Uterus (tissue), 4 donors: ENCODE data around the gene P2RY2. TPM values are rescaled to one million over a fixed set of nuclear protein-coding genes. Genes with fewer than 3 reads are reported as not detected.
"Not testable (repeated sequence)": the region's sequence is repeated elsewhere in the genome, so short reads cannot be mapped to it uniquely, and the experiment has no call there.

Experiments
- DNase-seq, 2 donors: peaks; one replicate each; pipeline ENCODE4 v3.0.0-alpha.2; 2019 to 2020
- H3K27ac ChIP-seq, 2 donors: fragments of 200-600 bp; sonication (generic); 1 replicate in 1 of 2; 2 replicates in 1 of 2; pipeline ENCODE4 v1.5.1; 2016 to 2018
- H3K27me3 ChIP-seq, 2 donors: fragments of 200-600 bp; sonication (generic); one replicate each; pipeline ENCODE4 v1.5.1; 2018 to 2019; ENCODE audit warnings: control low read depth in 1 of 2
- H3K36me3 ChIP-seq, 2 donors: fragments of 200-600 bp; sonication (generic); one replicate each; pipeline ENCODE4 v1.5.1; 2019; ENCODE audit warnings: control low read depth in 1 of 2
- H3K4me1 ChIP-seq, 2 donors: fragments of 200-600 bp; sonication (generic); one replicate each; pipeline ENCODE4 v1.5.1; 2018 to 2019; ENCODE audit warnings: control low read depth in 1 of 2
- H3K4me3 ChIP-seq, 2 donors: fragments of 200-600 bp; sonication (generic); 1 replicate in 1 of 2; 2 replicates in 1 of 2; pipeline ENCODE4 v1.5.1; 2018 to 2019; ENCODE audit warnings: mild to moderate bottlenecking in 1 of 2
- H3K9me3 ChIP-seq, 2 donors: fragments of 200-600 bp; sonication (generic); one replicate each; pipeline ENCODE4 v1.5.1; 2019; ENCODE audit warnings: control low read depth in 1 of 2
- CTCF ChIP-seq, 4 experiments: fragments of 200-600 bp in 2 of 4; fragments of 450-650 bp in 2 of 4; sonication (generic) in 2 of 4; IDR thresholded peaks; one replicate each; pipeline ENCODE4 v1.5.1; 2016 to 2019; ENCODE audit warnings: antibody characterized with exemption in 4 of 4, mild to moderate bottlenecking in 2 of 4, moderate library complexity in 1 of 4
- POLR2A ChIP-seq, 2 donors: fragments of 450-650 bp; IDR thresholded peaks; one replicate each; pipeline ENCODE4 v1.6.1; 2016; ENCODE audit warnings: antibody characterized with exemption in 2 of 2, mild to moderate bottlenecking in 1 of 2, moderate library complexity in 1 of 2
- intact Hi-C: fragments of 100-400 bp; cut with DNase I; formaldehyde crosslinking; loops from one replicate; pipeline ENCODE4 v1.15.1; 2023; ENCODE audit warnings: low total_unique reads
- total RNA-seq, 4 donors: library from RNA; depleted of rRNA in 3 of 4; stranded (reverse); fragments of >200 nt in 3 of 4; gene quantifications; one replicate each; pipeline versions ENCODE4 v1.1.0 to v1.2.4, GENCODE V29; 2014 to 2023
- donor health status: DM: yes; HTN: yes; CAD: no.

Gene P2RY2
- total RNA-seq, 4 donors from 2014 or later: 0.98 to 3.1 (median 2.8) TPM; not detected in 1

- no peak for DNase-seq
- TF ChIP-seq POLR2A (IDR thresholded peaks at IDR 0.05): no peak
- TF ChIP-seq CTCF (IDR thresholded peaks at IDR 0.05): no peak
- Histone ChIP-seq H3K36me3 (no peaks in the 10 kb centered on the region), H3K9me3 (no peaks in the 10 kb centered on the region), H3K4me1 (no peaks in the 10 kb centered on the region), H3K27ac (no peak overlapping the region), H3K27me3 (no peaks in the 10 kb centered on the region), H3K4me3 (no peak overlapping the region)
- intact Hi-C loops: no loop called here
These were observed 22.7 kb upstream of the P2RY2 start for GRCh38 chr11:73195191-73196007.

DNA sequence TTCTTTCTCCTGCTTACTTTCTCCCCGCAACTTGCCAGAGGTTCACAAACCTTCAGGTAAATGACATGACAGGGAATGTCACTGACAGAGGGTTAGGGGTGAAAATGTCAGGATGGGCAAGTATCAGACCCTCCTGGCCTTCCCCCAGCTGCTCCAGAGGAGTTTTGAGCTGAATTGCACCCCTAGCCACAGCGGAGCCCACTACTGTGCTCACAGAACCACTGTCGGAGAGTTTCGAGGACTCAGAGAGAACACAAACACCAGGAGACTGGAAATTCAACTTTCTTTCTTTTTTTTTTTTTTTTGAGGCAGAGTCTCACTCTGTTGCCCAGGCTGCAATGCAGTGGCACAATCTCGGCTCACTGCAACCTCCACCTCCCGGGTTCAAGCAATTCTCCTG, 21.5 kb upstream of the P2RY2 start:
- Histone ChIP-seq H3K27ac (no peak overlapping the region), H3K36me3 (no peaks in the 10 kb centered on the region), H3K4me3 (no peak overlapping the region), H3K4me1 (no peaks in the 10 kb centered on the region), H3K9me3 (no peaks in the 10 kb centered on the region), H3K27me3 (no peaks in the 10 kb centered on the region)
- no peak for DNase-seq
- TF ChIP-seq CTCF (IDR thresholded peaks at IDR 0.05) (no peak), POLR2A (IDR thresholded peaks at IDR 0.05) (no peak)
- intact Hi-C loops: no loop called here

DNA sequence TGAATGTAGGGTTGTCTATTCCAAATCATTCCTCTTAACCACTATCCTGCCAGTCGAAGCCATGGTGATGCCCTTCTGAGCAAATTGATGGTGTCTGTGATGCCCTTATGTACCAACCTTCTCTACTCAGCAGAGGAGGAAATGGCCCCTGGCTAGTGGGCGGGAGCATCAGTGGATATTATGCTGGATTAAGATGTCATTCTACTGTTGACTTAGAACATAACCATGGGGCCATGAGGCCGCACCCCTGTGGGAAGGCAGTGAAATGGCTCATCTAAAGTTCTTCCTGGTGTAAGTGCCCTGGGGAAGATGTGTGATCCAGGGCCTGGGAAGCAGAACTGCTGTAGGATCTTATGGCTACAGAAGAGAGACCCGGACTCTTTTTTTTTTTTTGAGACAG, 20.7 kb upstream of the P2RY2 start:
- no peak overlapping the region for H3K27ac ChIP-seq

DNA sequence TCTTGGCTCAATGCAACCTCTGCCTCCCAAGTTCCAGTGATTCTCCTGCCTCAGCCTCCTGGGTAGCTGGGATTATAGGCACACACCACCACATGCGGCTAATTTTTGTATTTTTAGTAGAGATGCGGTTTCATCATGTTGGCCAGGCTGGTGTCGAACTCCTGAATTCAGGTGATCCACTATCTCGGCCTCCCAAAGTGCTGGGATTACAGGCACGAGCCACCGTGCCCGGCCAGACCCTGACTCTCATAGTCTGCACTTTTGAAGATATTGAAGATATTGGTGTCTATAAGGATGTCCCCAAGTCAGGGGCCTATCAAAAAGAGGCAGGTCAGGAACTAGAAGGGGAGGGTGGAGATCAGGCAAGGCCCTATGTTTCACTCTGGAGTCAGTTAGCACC, 20.3 kb upstream of the P2RY2 start:
- intact Hi-C loops: not testable (repeated sequence)

More for the DNA sequence above, 20.7 kb upstream of the P2RY2 start:
- H3K4me1 ChIP-seq: no peaks in the 10 kb centered on the region
- no peak for DNase-seq
- TF ChIP-seq POLR2A (IDR thresholded peaks at IDR 0.05) (no peak), CTCF (IDR thresholded peaks at IDR 0.05) (no peak)
- intact Hi-C loops: no loop called here
- no peaks in the 10 kb centered on the region for H3K9me3 ChIP-seq
- no peaks in the 10 kb centered on the region for H3K27me3 ChIP-seq
- H3K4me3 ChIP-seq: no peak overlapping the region
- H3K36me3 ChIP-seq: no peaks in the 10 kb centered on the region

GRCh38 chr11:73198677-73199076, 19.4 kb upstream of the P2RY2 start:
- DNase-seq: no peak
- no peaks in the 10 kb centered on the region for H3K36me3 ChIP-seq
- H3K27ac ChIP-seq: no peak overlapping the region
- no peaks in the 10 kb centered on the region for H3K4me1 ChIP-seq
- TF ChIP-seq CTCF (IDR thresholded peaks at IDR 0.05): no peak
- no peak for TF ChIP-seq POLR2A (IDR thresholded peaks at IDR 0.05)
- H3K27me3 ChIP-seq: no peaks in the 10 kb centered on the region
- intact Hi-C loops: no loop called here
- H3K9me3 ChIP-seq: no peaks in the 10 kb centered on the region
- no peak overlapping the region for H3K4me3 ChIP-seq

More for the DNA sequence above, 20.3 kb upstream of the P2RY2 start:
- H3K4me1 ChIP-seq, H3K27ac ChIP-seq, H3K4me3 ChIP-seq, H3K36me3 ChIP-seq, H3K9me3 ChIP-seq, DNase-seq, H3K27me3 ChIP-seq: not testable (repeated sequence)
